Smooth muscle cell (in vitro differentiated cells): ENCODE measurements around the gene STRBP. TPM values are rescaled to one million over a fixed set of nuclear protein-coding genes. Genes with fewer than 3 reads are reported as not detected.

Experiments used
- DNase-seq: peaks from one replicate; lab custom pipeline; 2025; ENCODE audit not compliant: unreplicated experiment; lab: John Stamatoyannopoulos, UW
- H2AFZ ChIP-seq: fragments of 200-600 bp; sonication (generic); 2 replicates; pipeline ENCODE4 v1.6.0; 2016; ENCODE audit warnings: antibody characterized with exemption, low read depth, mild to moderate bottlenecking
- H3F3A ChIP-seq: fragments of 200-600 bp; sonication (generic); 2 replicates; pipeline ENCODE4 v1.6.0; 2017; ENCODE audit warnings: antibody characterized with exemption, low read depth
- H3K27ac ChIP-seq: fragments of 200-600 bp; sonication (generic); 2 replicates; pipeline ENCODE4 v1.5.1; 2016; ENCODE audit warnings: low read depth, mild to moderate bottlenecking
- H3K27me3 ChIP-seq: fragments of 200-600 bp; sonication (generic); 2 replicates; pipeline ENCODE4 v1.6.1; 2016; ENCODE audit warnings: low read depth, mild to moderate bottlenecking
- H3K36me3 ChIP-seq: fragments of 200-600 bp; sonication (generic); 2 replicates; pipeline ENCODE4 v1.5.1; 2016; ENCODE audit warnings: low read depth
- H3K4me1 ChIP-seq: fragments of 200-600 bp; sonication (generic); 2 replicates; pipeline ENCODE4 v1.5.1; 2016; ENCODE audit warnings: low read depth
- H3K4me2 ChIP-seq: fragments of 200-600 bp; sonication (generic); 2 replicates; pipeline ENCODE4 v1.6.0; 2016; ENCODE audit warnings: mild to moderate bottlenecking
- H3K4me3 ChIP-seq: fragments of 200-600 bp; sonication (generic); 2 replicates; pipeline ENCODE4 v1.5.1; 2016; ENCODE audit warnings: mild to moderate bottlenecking
- H3K79me2 ChIP-seq: fragments of 200-600 bp; sonication (generic); 2 replicates; pipeline ENCODE4 v1.6.0; 2016; ENCODE audit warnings: low read depth, mild to moderate bottlenecking
- H3K9ac ChIP-seq: fragments of 200-600 bp; sonication (generic); 2 replicates; pipeline ENCODE4 v1.6.0; 2016; ENCODE audit warnings: low read depth
- H3K9me3 ChIP-seq: fragments of 200-600 bp; sonication (generic); replicated peaks from 2 replicates; pipeline ENCODE4 v1.5.1; 2016; ENCODE audit warnings: low read depth
- H4K20me1 ChIP-seq: fragments of 200-600 bp; sonication (generic); 2 replicates; pipeline ENCODE4 v1.6.0; 2016; ENCODE audit warnings: low read depth
- CTCF ChIP-seq: fragments of 200-600 bp; sonication (generic); IDR thresholded peaks from 2 replicates; pipeline ENCODE4 v1.5.1; 2017; ENCODE audit warnings: borderline replicate concordance, mild to moderate bottlenecking, antibody characterized with exemption; ENCODE audit not compliant: insufficient read depth, poor library complexity, severe bottlenecking
- WGBS: methylation state at CpG from one replicate; pipeline ENCODE4 v1.1.7; 2016; ENCODE audit warnings: low lambda C conversion rate; 5-methylcytosine and 5-hydroxymethylcytosine counted together
- polyA plus RNA-seq: library from polyadenylated mRNA; unstranded; fragments of >200 nt; fragmentation: Nextera tagmentation; extraction: Ambion mirVana; gene quantifications from 2 replicates; pipeline ENCODE4 v1.2.1, GENCODE V29; 2016
- total RNA-seq: library from RNA; depleted of rRNA; stranded (reverse); fragments of >200 nt; gene quantifications from 2 replicates; pipeline ENCODE4 v1.2.3, GENCODE V29; 2014

The STRBP gene
- total and polyA plus RNA-seq, 2 experiments from 2014 or later = 6.6 to 11.9 TPM

GRCh38 chr9:123218831-123219230 is 49.6 kb downstream of the STRBP start:
- Histone ChIP-seq H3K27me3 (no peaks in the 10 kb centered on the region), H3K36me3 (no peaks in the 10 kb centered on the region), H3F3A (no peaks in the 10 kb centered on the region), H3K9ac (no peak overlapping the region), H3K27ac (no peak overlapping the region), H3K4me2 (no peak overlapping the region), H3K79me2 (no peaks in the 10 kb centered on the region), H2AFZ (no peak overlapping the region), H3K4me1 (no peaks in the 10 kb centered on the region), H4K20me1 (no peaks in the 10 kb centered on the region), H3K4me3 (no peak overlapping the region), H3K9me3 (no peaks in the 10 kb centered on the region)
- no peak for DNase-seq
- 90% methylated on average over 3 of the region's 3 CpGs for WGBS
- no peak for TF ChIP-seq CTCF

GRCh38 chr9:123217128-123217654 is 51.2 kb downstream of the STRBP start:
- Histone ChIP-seq H3K27ac (no peak overlapping the region), H3K79me2 (no peaks in the 10 kb centered on the region), H4K20me1 (no peaks in the 10 kb centered on the region), H3K4me1 (no peaks in the 10 kb centered on the region), H3F3A (no peaks in the 10 kb centered on the region), H3K4me3 (no peak overlapping the region), H3K36me3 (no peaks in the 10 kb centered on the region), H3K9ac (no peak overlapping the region), H2AFZ (no peak overlapping the region), H3K9me3 (no peaks in the 10 kb centered on the region), H3K27me3 (no peaks in the 10 kb centered on the region), H3K4me2 (no peak overlapping the region)
- WGBS = 66% methylated on average over 2 of the region's 2 CpGs
- no peak for TF ChIP-seq CTCF
- no peak for DNase-seq

- no peaks in the 10 kb centered on the region for H4K20me1 ChIP-seq
- H3K9ac ChIP-seq = no peak overlapping the region
- H3K36me3 ChIP-seq = no peaks in the 10 kb centered on the region
- TF ChIP-seq CTCF = no peak
- H3K9me3 ChIP-seq = no peaks in the 10 kb centered on the region
- no peak overlapping the region for H2AFZ ChIP-seq
- H3K27ac ChIP-seq = no peak overlapping the region
- H3K27me3 ChIP-seq = no peaks in the 10 kb centered on the region
- WGBS = 68% methylated on average over 5 of the region's 5 CpGs
- H3K4me1 ChIP-seq = no peaks in the 10 kb centered on the region
- DNase-seq = no peak
- H3F3A ChIP-seq = no peaks in the 10 kb centered on the region
- no peaks in the 10 kb centered on the region for H3K79me2 ChIP-seq
- no peak overlapping the region for H3K4me2 ChIP-seq
- no peak overlapping the region for H3K4me3 ChIP-seq
These were observed 52.1 kb downstream of the STRBP start for GRCh38 chr9:123216251-123216797.

GRCh38 chr9:123211081-123211480 is 57.3 kb downstream of the STRBP start:
- Histone ChIP-seq H3K9ac (no peak overlapping the region), H3K36me3 (no peaks in the 10 kb centered on the region), H2AFZ (no peak overlapping the region), H4K20me1 (no peaks in the 10 kb centered on the region), H3K27ac (no peak overlapping the region), H3K79me2 (no peaks in the 10 kb centered on the region), H3K9me3 (no peaks in the 10 kb centered on the region), H3K27me3 (no peaks in the 10 kb centered on the region), H3F3A (no peaks in the 10 kb centered on the region), H3K4me1 (no peaks in the 10 kb centered on the region), H3K4me2 (no peak overlapping the region), H3K4me3 (no peak overlapping the region)
- WGBS = 92% methylated on average over 3 of the region's 3 CpGs
- no peak for DNase-seq
- no peak for TF ChIP-seq CTCF
